Measurements from ENCODE around the gene GCDH.
"Not testable (repeated sequence)": the region's sequence is repeated elsewhere in the genome, so short reads cannot be mapped to it uniquely, and the experiment has no call there.

Gene GCDH
- 20.9 to 35.3 (median 31.9) reads per million in 4 donors for total RNA-seq

DNA sequence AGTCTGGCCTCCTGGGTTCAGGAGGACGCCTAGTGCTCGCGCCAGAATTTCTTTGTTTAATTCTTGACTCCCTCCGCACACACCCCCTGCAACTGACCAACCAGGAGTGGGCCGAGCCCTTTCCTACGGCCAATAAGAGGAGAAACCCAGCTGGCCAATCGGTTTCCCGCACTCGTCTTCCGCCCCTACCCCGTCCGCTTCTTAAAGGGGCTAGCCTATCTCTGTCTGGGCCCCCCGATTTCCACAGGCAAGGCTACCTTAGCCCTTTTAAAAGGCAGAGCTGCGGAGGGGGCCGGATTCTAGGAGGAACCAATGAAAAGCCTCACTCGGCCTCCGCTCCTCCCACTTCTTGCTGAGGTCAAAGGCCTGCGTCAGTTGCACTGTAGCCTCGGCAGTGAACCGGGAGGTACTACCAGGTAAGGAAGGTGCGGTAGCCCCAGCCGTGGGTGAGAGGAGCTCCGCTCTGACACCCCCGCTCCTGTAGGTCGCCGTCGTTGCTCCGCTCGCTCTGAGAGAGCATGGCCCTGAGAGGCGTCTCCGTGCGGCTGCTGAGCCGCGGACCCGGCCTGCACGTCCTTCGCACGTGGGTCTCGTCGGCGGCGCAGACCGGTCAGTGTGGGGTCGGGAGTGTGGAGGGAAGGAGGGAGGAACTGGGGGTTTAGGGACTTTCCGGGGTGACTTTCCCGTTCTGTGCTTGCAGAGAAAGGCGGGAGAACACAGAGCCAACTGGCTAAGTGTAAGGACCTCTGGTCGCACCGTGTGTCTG, at the start of gene GCDH:
GCDH (plus strand) TSS at position 374 of the 766 bp plus-strand sequence; CDS start at position 519, 145 bp downstream.
- peak; percentile 89 to 98 (median 95) for DNase-seq

DNA sequence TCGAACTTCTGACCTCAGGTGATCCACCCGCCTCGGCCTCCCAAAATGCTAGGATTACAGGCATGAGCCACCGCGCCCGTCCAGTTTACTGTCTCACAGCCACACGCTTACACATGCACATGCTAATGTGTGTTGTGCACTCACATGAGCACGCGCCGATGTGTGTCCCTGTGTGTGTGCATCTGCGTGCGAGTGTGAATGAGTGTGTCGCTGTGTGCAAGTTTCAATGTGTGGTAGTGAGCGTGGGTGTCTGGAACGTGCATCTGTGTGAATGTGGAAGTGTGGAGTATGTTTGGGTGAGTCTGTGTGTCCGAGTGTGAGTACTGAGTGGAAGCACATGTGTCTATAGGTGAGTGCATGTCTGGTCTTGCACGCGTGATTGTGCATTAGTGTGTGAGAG, 48.4 kb upstream of the GCDH start:
- DNase-seq: no peak

DNA sequence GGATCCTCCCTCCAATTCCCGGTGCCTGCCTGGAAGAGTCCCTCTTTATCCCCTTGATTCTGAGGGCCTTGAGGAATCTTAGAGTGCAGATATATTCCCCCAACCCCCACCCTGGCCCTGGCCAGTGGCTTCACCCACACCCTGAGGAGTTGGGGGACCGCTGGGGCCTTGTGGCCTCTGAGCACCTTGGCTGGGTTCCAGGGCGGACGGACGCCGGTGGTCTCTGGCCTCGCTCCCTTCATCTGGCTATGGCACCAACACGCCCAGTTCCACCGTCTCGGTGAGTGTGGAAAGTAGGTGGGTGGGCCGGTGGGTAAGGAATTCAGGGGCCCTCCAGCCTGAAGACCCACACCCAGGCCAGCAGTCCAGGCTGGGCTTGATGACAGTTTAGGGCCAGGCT, 47.6 kb upstream of the GCDH start:
- DNase-seq: no peak

DNA sequence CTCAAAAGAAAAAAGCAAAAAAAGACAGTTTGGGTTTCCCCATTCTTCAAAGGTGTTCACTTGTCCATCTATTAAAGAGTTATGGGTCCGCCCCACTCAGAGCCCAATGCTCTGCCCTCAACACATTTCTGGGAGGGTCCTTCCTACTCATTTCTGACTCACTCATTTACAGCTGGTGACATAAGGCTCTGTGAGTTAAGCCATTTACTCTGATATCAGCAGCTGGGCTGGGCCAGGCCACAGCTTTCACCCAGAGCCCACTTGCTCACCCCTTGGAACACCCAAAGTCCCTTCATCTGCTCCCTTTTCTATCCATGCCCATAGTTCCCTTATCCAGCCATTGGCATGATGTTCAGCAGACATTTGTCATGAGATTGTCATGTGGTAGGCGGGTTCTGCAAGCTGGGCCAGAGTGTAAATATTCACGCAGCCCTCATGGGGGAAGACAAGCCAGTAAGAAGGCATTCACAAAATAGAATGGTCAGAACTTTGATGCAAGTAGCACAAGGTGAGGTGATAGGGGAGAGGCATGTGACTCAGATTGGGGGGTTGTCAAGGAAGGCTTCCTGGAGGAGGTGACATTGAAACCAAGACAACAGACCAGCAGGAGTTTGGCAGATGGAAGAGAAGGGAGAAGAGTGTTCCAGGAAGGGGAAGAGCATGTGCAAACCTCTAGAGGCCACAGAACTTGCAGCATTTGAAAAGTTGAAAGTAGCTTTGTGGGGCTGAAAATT, 46.8 kb upstream of the GCDH start:
- no peak for DNase-seq

DNA sequence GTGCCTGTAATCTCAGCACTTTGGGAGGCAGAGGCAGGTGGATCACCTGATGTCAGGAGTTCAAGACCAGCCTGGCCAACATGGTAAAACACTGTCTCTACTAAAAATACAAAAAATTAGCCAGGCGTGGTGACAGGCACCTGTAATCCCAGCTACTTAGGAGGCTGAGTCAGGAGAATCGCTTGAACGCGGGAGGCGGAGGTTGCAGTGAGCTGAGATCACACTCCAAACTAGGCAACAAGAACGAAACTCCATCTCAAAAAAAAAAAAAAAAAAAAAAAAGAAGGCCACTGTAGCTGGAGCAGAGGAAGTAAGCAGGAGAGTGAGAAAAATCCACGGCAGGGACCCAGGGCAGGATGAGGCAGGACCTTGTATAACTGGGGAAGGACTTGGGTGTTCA, 44.3 kb upstream of the GCDH start:
- not testable (repeated sequence) for DNase-seq

DNA sequence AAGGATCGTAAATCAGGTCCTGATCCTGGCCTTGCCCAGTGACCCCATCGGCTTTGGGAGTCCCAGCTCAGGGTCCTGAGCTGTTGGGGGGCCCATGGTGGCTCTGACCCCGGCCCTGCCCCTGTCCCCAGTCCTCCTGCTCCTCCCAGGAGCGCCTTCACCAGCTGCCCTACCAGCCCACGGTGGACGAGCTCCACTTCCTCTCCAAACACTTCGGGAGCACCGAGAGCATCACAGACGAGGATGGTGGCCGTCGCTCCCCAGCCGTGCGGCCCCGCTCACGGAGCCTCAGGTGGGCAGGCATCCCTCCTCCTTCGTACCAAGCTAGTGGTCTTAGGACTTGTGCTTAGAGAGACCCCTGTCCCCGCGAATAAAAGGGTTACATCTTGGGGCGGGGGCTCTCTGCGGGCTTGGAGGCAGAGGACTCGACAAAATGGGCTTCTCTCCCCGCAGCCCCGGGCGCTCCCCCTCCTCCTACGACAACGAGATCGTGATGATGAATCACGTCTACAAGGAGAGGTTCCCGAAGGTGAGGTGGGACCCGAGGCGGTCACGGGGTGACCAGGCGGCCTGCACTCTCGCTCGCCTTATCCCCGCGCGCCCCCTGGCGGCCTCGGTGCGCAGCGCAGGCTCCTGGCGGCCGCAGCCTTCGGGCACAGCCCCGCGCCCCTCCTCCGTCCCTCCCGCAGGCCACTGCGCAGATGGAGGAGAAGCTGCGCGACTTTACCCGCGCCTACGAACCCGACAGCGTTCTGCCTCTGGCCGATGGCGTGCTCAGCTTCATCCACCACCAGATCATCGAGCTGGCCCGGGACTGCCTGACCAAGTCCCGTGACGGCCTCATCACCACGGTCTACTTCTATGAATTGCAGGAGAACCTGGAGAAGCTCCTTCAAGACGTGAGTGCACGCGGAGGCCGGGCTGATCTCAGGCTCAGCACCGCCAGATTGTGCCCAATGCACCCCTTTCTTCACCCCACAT, 43.5 kb upstream of the GCDH start:
- peak; percentile 60 to 75 (median 73) for DNase-seq

DNA sequence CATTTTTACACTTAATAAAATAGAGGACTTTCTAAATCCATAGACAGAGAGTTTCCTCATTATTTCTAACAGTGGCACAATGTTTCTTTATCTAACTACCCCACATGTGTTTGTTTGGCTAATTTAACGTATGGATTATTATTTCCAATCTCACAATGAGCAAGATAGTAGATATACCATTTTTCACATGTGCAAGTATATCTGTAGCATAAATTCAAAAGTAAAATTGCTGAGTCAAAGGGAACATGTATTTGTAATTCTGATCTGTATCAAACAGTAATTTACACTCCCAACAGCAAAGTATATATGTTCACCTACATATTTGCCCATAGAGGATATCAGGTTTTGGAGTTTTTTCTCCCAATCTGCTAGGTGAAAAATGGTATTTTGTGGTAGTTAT, 34.3 kb upstream of the GCDH start:
- no peak for DNase-seq

DNA sequence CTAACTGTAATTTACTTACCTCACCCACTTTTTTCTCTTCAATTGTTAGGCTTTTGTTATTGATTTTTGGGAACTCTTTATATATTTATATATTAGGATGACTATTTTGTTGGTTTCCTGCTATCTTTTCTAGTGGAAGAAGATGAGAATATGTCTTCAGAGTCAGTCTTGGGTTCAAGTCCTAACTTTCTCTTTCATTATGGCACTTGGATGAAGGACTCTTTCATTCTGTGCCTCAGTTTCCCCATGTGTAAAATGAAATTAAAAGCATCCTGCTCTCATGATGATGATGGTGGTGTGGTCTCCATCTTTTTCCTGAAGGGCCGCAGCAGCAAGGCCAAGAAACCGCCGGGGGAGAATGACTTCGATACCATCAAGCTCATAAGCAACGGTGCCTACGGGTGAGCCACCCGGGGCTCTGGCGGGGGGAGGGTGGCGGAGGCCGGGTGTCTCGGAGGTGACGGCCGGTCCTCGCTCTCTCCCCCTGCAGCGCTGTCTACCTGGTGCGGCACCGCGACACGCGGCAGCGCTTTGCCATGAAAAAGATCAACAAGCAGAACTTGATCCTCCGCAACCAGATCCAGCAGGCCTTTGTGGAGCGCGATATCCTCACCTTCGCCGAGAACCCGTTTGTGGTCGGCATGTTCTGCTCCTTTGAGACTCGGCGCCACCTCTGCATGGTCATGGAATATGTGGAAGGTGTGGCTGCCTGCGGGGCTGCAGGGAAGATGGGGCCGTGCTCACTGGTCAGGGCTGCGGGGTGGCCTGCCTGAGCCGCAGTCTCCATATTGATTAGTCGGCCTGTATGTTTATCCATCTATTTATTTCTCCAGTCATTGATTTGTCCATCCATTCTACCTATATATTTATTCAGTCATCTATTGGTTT, 32.7 kb upstream of the GCDH start:
- no peak for DNase-seq

DNA sequence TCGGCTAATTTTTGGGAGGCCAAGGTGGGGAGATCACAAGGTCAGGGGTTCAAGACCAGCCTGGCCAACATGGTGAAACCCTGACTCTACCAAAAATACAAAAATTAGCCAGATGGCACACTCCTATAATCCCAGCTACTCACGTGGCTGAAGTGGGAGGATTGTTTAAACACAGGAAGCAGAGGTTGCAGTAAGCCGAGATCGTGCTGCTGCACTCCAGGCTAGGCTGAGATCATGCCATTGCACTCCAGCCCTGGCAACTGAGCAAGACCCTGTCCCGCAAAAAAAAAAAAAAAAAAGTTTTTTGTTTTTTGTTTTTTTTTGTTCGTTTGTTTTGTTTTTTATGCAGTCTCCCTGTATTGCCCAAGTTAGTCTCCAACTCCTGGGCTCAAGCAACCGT, 31.4 kb upstream of the GCDH start:
- DNase-seq: no peak

DNA sequence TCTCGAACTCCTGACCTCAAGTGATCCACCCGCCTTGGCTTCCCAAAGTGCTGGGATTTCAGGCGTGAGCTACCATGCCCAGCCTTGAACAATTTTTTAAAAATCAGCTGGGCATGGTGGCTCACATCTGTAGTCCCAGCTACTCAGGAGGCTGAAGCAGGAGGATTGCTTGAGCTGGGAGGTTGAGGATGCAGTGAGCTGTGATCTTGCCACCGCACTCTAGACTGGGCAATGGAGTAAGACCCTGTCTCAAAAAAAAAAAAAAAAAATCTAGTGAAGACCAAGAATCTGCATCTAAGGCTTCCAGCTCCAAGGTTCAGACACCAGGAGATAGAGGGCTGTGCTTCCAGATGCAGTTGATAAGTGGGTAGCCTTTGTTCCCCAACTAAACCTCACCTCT, 26.8 kb upstream of the GCDH start:
- DNase-seq: no peak

DNA sequence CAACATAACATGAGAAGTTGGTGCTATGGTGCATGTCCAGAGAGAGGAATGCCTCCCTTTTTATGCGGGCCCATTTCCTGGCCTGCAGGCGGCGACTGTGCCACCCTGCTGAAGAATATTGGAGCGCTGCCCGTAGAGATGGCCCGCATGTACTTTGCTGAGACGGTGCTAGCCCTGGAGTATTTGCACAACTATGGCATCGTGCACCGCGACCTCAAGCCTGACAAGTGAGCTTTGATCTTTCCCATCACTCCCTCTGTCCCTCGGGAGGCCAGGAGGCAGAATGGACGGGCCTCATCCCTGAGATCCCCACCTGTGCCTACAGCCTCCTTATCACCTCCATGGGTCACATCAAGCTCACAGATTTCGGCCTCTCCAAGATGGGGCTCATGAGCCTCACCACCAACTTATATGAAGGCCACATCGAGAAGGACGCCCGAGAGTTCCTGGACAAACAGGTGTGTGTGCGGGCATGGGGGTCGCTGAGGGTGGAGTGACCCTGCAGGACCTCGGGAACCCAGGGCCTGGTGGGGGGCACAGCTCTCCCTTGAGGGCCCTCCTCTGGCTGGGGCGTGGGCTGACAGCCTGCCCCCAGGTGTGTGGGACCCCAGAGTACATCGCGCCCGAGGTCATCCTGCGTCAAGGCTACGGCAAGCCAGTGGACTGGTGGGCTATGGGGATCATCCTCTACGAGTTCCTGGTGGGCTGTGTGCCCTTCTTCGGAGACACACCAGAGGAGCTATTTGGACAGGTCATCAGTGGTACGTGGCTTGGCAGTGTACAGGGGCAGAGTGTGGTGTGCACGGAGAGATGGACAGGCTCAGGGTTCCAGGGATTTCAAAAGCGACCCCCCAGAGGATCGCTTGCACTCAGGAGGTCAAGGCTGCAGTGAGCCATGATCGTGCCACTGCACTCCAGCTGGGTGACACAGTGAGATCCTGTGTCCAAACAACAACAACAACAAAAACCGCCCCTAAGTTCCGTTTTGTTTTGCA, 25.9 kb upstream of the GCDH start:
- no peak for DNase-seq

DNA sequence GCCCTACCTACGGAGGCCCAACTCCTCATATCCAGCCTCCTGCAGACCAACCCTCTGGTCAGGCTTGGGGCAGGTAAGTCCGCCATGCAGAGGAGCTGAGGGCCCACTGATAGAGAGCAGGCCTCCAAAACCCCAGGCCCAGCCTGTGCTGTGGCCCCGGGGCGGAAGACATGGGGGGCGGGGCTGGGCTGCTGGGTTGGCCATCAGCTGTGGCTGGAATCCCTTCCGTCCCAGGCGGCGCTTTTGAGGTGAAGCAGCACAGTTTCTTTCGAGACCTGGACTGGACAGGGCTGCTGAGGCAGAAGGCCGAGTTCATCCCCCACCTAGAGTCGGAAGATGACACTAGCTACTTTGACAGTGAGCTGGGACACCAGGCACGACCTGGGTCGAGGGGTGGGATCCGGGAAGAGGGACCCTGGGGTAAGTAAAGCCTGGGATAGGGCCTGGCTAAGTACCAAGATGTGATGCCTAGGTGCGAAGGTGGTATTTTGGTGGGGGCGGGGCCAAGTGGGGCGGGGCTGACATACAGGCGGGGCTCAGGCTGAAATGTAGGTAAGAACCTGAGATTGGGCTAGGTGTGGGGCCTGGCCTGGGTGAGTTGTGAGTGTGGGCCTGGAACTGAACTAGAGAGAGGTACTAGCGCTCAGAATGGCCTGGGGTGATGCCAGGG, 25.1 kb upstream of the GCDH start:
- DNase-seq: no peak

DNA sequence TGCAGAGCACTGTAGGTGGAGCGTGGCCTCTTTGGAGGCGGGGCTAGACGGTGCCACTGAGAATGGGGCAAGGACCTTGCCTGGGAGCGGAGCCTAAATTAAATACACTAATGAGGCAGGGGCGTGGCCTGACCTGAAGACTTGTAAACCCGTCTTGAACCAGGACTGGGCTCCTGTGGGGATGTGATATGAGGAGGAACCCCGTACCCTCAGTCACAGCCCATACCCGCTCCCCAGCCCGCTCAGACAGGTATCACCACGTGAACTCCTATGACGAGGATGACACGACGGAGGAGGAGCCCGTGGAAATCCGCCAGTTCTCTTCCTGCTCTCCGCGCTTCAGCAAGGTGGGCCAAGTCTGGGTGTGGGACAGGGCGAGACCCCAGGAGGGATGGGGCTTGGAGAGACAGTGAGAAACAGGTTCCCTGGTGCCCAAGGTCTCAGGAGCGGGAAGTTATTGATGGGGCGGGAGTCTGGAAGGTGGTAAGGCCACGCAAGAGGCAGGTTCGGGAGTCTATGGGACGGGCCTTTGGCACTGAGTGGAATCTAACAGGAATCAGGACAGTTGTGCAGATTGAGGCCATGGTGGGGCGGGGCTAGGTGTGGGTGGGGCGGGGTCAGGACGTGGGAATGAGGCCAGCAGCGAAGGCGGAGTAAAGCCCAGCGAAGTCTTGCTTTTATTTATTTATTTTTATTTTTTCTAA, 24.4 kb upstream of the GCDH start:
- no peak for DNase-seq

DNA sequence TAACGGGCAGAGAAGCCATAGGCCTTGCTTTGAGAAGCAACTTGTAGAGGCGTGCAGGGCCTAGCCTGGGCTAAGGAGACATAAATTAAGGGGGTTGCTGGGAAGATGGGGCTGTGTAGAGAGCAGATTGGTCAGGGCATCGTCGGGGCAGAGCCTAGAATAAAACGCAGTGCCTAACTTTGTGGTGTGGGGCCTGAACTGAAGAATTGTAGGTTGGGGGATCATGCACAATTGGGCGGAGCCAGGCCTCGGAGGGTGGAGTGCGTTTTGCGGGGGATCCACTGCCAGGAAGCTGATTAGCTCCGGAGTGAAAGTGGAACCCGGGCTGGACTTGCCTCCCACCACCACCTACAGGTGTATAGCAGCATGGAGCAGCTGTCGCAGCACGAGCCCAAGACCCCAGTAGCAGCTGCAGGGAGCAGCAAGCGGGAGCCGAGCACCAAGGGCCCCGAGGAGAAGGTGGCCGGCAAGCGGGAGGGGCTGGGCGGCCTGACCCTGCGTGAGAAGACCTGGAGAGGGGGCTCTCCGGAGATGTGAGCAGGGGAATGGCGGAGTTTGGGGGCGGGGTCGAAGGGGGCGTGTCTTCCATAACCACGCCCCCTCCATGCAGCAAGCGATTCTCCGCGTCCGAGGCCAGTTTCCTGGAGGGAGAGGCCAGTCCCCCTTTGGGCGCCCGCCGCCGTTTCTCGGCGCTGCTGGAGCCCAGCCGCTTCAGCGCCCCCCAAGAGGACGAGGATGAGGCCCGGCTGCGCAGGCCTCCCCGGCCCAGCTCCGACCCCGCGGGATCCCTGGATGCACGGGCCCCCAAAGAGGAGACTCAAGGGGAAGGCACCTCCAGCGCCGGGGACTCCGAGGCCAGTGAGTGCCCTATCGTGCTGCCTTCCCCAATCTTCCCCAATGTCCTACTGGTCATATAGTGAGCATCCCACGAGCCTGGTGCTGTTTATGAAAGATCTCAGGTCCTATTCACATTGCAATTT, 23.6 kb upstream of the GCDH start:
- peak; percentile 35 to 74 (median 52) for DNase-seq

DNA sequence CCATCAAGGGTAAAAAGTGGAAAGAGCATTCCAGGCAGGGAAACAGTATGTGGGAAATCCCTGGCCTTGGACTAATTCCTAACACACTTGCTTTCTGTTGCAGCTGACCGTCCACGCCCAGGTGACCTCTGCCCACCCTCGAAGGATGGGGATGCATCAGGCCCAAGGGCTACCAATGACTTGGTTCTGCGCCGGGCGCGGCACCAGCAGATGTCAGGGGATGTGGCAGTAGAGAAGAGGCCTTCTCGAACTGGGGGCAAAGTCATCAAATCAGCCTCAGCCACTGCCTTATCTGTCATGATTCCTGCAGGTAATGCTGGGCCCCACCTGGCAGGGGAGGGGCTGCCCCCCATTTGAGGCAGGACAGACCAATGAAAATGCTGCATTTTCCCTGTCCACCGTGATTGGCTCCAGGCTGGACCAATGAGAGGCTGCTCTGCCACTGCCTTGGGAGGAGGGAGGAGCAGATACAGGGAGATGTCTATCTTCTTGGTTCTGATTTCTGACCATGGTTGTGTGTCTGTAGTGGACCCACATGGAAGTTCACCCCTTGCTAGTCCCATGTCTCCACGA, 22.3 kb upstream of the GCDH start:
- DNase-seq: no peak

DNA sequence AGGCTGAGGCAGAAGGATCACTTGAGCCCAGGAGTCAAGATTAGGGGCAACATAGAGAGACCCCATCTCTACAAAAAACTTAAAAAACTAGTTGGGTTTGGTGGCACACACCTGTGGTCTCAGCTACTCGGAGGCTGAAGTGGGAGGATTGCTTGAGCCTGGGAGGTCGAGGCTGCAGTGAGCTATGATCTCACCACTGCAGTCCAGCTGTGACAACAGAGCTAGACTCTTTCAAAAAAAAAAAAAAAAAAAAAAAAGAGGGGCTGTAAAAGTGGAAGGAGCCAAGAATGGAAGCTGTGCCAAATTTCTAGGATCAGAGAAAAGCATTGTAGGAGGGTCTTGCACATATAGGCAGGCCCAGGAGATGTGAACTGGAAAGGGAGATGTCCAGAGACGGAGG, 19.3 kb upstream of the GCDH start:
- DNase-seq: no peak

DNA sequence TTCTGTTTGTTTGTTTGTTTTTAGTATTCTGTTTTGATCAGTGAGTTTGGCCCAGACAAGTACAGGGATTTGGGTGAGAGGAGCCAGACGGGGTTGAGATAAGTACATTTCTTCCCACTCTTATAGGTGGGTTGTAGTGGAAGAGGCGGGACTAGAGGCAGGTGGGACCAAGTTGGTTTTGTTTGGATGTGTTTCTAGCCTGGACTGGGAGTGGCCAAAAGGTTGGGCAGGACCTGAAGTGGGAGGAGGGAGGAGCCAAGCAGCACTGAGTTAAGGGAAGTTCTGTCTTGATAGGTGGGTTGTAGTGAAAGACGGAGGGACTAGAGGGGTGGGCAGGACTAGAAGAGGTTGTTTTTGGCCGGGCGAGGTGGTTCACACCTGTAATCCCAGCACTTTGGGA, 18.7 kb upstream of the GCDH start:
- DNase-seq: no peak
